GM19438 (cell line): ENCODE measurements around the gene HTR4.

ENCODE experiments used
- ATAC-seq: cut with Tn5 transposase; IDR thresholded peaks from one replicate; pipeline ENCODE4 v1.9.1; 2021; ENCODE audit warnings: low read depth; ENCODE audit not compliant: unreplicated experiment

The HTR4 gene

DNA sequence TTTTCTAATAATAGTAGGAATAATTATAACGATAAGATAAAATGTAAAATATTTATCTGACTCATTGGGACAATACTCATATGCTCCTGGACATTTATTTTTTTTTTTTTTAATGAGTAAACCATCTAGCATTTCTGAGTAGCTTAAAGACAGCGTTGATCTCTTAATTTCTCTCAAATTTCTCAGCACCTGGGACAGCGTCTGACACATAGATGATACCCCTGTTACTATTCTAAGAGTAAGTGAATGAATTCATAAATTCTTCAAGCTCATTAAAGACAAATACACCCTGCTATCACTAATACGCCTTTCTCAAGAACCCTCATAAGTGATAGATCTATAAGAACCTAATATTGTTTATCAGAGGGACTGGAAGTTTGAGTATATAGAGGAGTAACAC, 12.0 kb upstream of the HTR4 start:
- ATAC-seq = no peak

DNA sequence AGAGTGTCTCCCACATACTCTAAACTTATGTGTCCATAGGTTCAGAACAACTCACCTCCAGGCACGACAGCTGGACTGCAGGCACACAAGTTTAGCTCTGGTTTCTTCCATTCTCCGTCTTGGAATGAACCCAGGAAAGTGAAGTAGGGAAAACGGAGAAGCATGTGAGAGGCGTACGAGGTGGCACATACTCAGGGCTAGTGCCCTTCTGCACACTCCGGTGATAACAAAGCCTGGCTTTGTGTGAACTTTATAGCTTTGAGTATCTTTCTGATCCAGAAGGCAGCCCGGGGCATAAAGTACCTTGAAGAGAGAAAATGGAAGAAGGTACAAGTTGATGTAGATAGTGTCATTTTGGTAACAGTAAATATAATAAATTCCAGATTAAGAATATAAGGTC, 11.1 kb upstream of the HTR4 start:
- ATAC-seq = no peak

DNA sequence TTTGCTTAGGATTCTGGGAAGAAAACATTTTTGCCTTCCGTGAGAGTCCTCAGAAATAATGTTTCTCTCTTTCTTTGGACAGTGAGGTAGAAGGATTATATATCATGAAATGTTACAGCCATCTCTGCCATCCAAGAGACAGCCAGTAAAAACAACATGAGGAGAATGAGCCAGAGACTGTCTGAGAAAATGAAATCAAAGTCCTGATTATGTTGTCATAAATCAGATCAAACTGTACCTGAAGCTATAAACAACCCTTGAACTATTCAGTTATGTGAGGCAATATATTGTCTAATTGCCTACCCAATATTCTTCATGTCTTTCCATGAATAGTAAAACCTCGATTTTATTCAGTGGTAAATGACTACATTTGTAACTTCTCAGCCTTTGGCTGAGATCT, 9.2 kb upstream of the HTR4 start:
- ATAC-seq = no peak

DNA sequence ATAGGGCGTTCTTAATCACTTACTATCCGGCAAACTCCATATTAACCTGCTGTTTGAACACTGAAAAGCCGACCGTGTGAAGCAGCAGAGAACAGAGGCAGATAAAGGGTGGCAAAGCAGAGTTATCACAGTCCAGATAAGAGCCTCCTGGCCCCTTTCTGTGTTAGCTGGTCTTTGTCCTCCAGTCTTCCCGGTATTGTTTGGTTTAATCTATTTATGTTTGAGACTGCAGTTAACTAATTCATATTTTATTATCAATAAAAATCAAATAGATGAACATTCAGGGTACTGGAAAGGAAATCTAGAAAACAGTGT, 6.0 kb upstream of the HTR4 start:
- no peak for ATAC-seq

DNA sequence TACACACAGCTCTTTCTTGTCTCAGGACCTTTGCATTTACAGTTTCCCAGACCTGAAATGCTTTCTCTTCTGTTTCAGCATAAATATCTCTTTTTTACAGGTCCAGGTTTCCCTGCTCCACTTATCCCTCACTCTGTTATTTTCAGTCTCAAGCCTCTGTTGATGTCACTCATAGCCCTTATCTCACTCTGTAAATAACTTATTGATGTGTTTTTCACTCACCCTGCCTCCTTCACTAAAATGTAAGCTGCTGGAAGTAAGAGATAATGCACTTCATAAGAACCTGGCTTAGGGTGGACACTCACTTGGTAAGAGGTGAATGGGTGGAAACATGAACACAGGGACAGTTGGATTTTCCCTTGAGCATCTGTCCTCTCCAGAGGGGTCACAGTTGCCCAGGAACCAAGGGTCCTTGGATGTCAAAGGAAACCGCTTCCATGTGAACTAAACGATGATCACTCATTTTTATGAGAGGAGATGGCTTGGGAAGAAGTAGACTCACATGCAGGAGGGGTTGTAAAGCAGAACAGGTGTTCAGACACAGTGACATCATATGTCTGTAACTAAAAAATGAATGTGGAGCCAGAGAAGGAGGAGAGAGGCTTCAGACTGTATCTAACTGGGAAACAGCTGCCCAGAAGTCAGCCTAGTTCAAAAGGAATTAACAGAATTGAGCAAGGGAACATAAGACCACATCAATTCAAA, 5.5 kb upstream of the HTR4 start:
- no peak for ATAC-seq

DNA sequence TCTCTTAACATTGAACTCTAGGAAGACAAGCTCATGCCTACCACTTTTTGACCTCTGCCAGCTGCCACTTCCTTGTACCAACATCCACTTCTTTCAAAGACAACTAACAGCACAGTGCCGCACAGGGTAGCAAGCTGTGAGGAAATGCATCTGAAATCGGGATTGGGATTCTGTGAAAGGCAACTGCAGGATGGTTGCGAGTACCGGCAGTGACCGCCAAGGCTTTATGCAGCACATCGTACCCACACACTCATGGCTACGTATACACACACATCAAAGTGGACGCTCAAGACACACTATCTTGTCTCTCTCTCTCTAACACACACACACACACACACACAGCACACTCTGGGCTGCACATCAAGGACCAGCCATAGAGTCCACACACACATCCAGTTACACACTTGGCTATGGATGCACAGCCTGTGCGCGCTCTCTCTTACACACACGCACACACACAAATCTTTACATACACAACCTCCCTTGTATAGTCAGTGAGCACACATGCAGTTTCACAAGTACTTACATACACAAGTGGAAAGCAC, 964 bp downstream of the HTR4 start:
- no peak for ATAC-seq

DNA sequence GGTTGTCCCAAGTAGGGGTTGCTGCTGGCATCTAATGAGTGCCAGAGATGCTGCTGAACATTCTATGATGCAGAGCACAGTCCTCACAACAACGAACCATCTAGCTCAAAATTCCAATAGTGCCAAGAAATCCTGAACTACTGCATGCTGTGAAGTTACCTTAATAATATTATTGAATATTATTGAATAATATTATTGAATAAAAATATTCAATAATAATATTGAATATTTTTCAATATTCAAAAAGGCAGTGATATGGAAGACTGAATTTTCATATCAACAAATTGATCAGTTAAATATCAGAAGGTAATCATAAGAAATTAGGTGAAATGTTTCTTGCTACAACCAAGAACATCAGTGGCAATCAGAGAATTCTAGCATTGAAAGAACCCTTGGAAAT, 2.8 kb downstream of the HTR4 start:
- ATAC-seq = no peak

DNA sequence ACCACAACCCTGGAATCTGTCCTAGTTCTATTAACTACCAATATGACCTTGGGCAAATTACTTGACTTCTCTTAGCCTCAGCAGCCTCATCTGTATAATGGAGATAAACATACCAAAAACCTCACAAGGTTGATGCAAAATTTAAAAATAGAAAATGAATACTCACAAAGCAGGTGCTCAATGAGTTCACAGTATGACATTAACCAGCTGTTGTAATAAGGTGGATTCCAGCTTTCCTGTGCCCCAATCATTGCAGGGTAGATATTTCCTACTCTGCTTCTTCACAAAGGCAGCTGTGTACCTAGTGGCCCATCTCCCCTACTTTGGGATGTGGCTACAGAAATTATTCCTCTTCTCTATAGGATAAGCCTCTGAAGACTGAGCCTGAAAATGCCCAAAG, 8.8 kb downstream of the HTR4 start:
- ATAC-seq = no peak

DNA sequence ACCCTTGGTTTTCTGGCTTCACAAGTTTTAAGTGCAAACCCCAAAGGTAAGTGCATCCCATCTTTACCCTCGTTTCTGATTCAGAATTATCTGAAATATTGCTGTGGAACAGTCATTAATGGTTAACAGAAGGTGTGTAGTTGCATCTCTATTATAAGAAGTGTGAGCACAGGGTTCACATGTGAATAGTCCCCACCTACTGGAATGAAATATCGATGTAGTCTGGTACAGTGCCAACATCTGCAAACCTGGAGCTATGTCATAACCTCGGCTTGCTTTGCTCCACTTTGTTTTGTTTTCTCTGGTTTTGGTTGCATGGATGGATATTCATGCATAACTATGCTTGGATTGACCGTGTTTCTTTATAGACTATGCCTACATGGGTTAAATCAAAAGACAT, 12.6 kb downstream of the HTR4 start:
- no peak for ATAC-seq

DNA sequence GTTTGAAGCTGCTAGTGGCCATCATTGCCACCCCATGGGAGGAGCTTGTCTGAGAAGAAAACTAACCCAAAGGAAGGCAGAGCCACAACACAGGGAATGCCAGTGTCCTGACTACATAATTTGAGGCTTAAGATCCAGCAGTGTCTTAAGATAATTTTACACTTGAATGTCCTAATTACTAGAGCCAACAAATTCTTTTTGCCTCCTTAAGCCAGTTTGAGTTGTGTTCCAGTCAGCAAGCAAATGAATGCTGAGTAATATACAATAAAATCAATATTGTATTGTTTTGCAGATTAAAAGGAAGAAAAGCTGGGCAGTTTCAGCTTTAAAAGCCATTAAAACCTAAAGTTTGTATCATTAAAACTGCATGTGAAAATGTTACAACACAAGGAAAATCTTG, 13.9 kb downstream of the HTR4 start:
- no peak for ATAC-seq

DNA sequence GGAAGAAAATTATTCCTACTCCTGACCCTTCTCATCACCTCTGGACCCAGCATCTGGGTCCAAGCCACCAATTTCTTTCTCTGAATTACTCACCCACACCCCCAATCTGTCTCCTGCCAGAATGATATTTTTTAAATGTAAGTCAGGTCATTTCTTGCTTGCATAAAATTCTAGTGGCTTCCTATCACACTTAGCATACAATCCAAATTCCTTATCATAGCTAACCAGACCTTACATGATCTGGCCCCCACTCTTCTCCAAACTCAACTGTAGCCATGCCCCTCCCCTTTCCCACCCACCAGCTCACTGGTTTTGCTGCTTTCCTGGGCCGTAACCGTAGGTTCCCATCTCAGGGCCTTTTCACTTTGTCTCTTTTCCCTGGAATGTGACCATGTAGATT, 15.2 kb downstream of the HTR4 start:
- no peak for ATAC-seq

DNA sequence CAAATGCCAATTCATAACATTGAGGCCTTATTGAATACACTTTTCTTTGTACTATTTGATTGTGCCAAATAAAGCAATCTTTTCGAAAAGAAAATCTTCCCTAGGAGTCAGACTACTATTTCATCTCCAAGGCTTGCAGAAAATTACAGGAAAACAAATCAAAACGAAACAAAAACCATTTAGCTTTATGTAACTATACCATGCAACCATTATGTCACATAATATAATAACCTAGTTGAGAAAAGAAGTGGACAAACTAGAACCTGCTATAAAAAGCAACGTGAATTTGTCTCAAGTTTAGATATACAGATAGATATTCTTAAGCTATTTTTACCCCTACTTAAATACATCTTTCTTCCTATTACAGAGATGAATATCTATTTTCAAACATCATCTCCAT, 18.0 kb downstream of the HTR4 start:
- ATAC-seq = no peak

DNA sequence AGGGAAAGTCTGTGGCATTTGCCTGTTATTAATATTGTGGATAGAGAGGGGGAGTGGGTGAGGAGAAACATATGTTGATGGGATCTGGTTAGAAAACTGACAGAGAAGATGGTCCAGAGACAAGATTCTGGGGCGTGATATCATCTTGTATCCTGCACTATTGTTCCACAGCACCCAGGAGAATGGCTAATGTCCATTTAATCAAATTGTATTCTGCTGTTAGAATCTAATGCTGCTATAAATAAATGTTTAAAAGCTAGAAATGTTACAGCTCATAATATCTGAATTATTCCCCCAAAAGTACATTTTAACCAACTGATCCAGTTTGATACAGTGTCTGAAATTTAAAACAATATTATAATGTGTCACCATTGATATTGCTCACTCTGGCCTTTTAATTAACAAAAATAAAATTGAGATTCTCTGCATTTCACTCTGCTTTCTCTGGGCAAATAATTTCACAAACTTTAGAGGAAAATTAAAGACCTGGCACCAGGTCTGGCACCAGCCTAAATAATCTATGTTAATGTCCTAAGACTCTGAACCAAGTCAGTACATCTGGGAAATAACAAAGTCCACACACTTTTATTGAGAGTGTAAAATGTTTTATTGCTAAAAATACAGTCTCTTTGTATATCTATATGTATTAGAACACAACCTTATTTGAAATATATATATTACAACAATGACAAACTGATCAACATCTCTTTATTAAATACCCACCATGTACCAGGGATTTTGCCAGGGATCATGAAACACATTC, 18.8 kb downstream of the HTR4 start:
- ATAC-seq = no peak

DNA sequence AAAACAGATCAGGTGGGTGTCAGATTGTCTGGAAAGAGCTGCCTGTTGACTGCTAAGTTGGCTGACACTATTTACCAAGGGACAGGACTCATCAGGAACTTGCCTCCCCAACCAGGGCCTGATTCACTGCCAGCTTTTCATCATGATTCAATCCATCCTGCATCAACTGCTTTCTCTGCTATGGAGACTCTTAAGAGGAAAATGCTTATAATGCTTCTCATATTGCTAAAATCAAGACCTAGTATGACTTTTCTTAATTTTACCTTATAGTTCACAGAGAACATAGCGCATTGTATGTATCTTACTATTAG, 21.3 kb downstream of the HTR4 start:
- ATAC-seq = no peak

DNA sequence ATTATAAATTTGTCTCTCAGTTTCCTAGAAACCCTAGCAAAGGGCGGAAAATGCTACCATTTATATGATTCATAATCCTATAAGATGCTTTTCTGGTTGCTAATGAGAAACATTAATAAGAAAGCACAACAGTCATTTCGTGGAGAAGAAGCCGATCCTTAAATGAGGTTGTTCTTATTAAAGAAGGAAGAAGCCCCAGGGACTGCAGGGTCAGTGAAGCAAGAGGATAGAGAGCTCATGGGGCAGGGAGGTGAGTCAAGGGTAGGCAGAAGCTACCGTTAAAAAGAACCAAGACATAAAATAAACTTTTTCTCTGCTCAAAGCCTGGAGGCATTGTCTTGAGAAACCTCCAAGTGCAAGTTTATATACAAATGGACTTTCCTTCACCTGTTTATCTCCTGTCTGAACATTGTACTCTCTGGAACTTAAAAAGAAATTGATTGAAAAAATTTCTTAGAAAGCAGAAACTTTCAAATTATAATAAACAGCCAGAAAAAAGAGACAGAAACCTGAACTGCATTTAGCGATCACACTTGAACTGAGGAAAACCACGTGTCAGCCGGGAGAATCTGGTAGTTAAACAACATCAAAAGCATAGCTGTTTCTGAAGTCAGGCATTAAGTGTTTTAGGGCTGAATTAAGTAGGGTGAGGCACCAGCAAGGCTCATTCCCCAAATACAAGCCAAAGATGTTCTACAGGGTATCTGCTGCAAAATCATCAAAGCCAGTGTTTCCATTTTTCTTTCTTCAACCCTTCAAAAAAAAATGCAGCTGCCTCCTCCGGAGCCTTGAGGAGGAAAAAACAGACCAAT, 21.9 kb downstream of the HTR4 start:
- ATAC-seq = no peak

DNA sequence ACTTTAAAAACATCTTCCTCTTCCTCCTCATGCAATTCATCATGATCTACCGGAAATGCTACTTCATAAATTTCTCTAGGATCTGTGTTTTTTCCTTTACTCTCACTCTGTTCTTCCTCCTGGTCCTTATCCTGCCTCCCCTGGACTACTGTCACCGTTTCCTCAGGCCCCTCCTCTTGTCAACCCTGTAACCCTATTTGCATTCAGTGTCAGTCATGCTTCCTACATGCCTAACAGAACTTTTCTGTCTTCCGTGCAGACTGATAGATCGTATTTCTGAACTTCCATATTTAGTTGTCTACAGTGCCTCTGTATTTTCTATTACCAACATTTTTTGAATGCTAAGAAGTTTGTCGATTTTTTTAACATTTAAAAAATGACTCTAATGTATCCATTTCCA, 27.3 kb downstream of the HTR4 start:
- no peak for ATAC-seq

DNA sequence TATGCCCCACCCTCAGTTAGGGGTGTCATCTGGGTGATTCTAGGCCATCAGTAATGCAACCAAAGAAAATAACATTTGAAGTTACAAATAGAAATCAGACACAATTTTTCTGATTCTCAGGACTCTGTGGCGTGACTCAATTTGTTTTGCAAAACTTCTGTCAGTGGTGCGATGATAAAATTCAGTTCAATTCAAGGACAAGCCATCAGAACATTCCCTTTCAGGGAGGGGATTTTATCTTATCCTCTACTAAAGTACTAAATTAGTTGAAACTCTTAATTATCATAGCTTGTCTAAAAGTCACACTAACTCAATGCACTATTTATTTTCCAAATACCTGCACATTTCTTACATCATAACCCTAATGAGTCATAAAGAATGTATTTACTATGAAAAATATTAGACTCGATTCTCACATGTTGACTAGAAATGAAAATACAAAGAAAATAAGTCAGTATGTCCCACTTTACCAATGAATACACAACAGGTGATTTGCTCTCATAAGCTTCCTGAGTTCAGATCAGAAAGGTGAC, 28.2 kb downstream of the HTR4 start:
- ATAC-seq = no peak

DNA sequence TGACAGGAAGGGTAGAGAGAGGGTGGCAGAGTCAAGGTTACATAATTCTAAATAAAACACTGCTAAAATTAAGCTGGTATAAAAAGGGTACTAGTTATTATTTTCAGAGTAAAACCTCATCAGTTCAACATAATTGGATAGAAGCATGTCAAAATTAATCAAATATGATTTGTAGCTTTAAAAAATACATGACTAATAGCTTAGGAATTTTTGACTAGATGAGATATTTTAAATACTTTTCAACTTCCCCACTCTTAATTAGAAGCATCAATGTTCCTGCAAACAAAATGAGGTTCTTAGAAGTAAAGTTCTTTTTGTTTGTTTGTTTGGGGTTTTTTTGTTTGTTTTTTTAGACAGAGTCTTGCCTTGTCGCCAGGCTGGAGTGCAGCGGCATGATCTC, 29.1 kb downstream of the HTR4 start:
- no peak for ATAC-seq

DNA sequence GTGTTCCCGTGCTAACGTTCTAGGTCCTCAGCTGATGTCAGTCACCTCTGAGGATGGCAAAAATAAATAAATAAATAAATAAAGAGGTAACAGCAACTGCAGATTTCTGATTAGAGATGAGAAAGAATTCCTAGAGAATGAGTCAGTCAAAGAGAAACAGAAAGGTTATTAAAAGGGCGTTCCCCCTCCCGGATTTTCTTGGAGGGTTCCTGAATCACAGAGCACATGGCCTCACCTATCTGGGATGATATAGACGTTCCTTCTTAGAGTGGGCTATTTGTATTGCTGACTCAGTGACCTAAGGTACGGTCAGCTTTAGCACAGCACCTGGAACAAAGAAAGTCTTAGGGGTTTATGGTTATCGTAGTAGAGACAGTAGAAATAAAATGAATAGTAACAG, 30.6 kb downstream of the HTR4 start:
- no peak for ATAC-seq

DNA sequence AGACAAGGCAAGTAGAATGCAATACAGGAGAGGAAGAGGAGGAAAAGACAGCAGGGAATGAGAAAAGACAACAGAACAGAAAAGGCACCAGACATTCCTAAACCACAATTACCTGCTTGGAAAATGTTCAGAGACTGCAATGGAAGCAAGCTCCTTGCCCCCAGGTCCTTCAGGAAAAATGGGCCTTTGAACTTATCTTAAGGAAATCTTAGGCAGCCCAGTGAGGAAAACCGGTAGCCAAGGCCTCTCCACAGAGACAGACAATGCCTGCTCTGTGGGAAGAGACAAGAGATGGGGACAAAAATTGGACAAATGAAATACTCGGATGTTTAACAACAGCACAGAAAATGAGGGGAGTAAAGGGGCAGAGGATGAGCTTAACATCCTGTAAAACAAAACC, 31.2 kb downstream of the HTR4 start:
- no peak for ATAC-seq

DNA sequence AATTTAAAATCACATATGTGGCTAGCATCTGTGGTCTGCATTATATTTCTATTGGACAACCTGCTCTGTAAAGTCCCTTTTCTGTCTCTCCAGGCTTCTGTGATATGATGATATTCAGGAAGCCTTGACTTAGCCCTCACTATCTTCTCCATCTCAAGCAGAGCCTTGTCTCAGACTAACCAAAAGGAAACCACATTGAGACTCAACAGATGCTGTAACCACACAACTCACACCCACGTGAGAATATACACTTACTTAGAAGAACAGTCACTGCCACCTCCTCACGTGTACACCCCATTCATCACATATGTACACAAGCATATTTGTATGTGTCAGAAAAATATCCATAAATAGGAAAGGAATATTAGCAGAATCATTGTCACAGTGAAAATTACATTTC, 33.6 kb downstream of the HTR4 start:
- ATAC-seq = no peak
